ENCODE data around the gene MTHFD1.

GRCh38 chr14:64439141-64439540, 51.0 kb downstream of the MTHFD1 start:
- no peak for TF ChIP-seq POLR2A (IDR thresholded peaks at IDR 0.05; ENCODE audit: low read depth, low read length)
- no peak for TF ChIP-seq POLR2AphosphoS5 (IDR thresholded peaks at IDR 0.05; ENCODE audit: low read depth, low read length)
- no peak for TF ChIP-seq TAF1 (IDR thresholded peaks at IDR 0.05; ENCODE audit: borderline replicate concordance, low read depth, low read length)

Measured in GM12892 (cell line).